Activated naive CD8-positive, alpha-beta T cell treated with anti-CD3 and anti-CD28 coated beads, Interleukin-2, amount 50 U/mL, for 16 hours (primary cell): Measurements from ENCODE around the gene ANO2.

Experiments used
- DNase-seq: peaks from one replicate; pipeline ENCODE4 v3.0.0-alpha.2; 2020; ENCODE audit warnings: low read depth, low spot score

The ANO2 gene

GRCh38 chr12:5623411-5623810, 321.6 kb downstream of the ANO2 start:
- no peak for DNase-seq

- no peak for DNase-seq
Measured at GRCh38 chr12:5622280-5622679, 322.8 kb downstream of the ANO2 start.

GRCh38 chr12:5621329-5621728, 323.7 kb downstream of the ANO2 start:
- DNase-seq, result no peak

- no peak for DNase-seq
Measured at GRCh38 chr12:5620896-5621295, 324.2 kb downstream of the ANO2 start.

- no peak for DNase-seq
Measured at GRCh38 chr12:5619628-5620027, 325.4 kb downstream of the ANO2 start.

GRCh38 chr12:5616854-5617253, 328.2 kb downstream of the ANO2 start:
- no peak for DNase-seq

GRCh38 chr12:5615760-5616159, 329.3 kb downstream of the ANO2 start:
- DNase-seq, result no peak

- DNase-seq, result no peak
Measured at GRCh38 chr12:5614256-5614655, 330.8 kb downstream of the ANO2 start.

GRCh38 chr12:5612556-5613410, 332.3 kb downstream of the ANO2 start:
- DNase-seq, result no peak

GRCh38 chr12:5611162-5611561, 333.9 kb downstream of the ANO2 start:
- DNase-seq, result no peak

- DNase-seq, result no peak
Measured at GRCh38 chr12:5599378-5599777, 345.7 kb downstream of the ANO2 start.

GRCh38 chr12:5593998-5594397, 351.1 kb downstream of the ANO2 start:
- no peak for DNase-seq

- no peak for DNase-seq
Measured at GRCh38 chr12:5593086-5593485, 352.0 kb downstream of the ANO2 start.

GRCh38 chr12:5592310-5592709, 352.7 kb downstream of the ANO2 start:
- no peak for DNase-seq

GRCh38 chr12:5590316-5590715, 354.7 kb downstream of the ANO2 start:
- DNase-seq, result no peak

GRCh38 chr12:5589054-5589453, 356.0 kb downstream of the ANO2 start:
- no peak for DNase-seq

- DNase-seq, result no peak
Measured at GRCh38 chr12:5588591-5588990, 356.5 kb downstream of the ANO2 start.

- no peak for DNase-seq
Measured at GRCh38 chr12:5588176-5588575, 356.9 kb downstream of the ANO2 start.

GRCh38 chr12:5587711-5588121, 357.3 kb downstream of the ANO2 start:
- DNase-seq, result no peak

GRCh38 chr12:5586201-5586600, 358.9 kb downstream of the ANO2 start:
- no peak for DNase-seq

- no peak for DNase-seq
Measured at GRCh38 chr12:5585178-5585577, 359.9 kb downstream of the ANO2 start.

GRCh38 chr12:5584412-5585175, 360.5 kb downstream of the ANO2 start:
- DNase-seq, result no peak

- no peak for DNase-seq
Measured at GRCh38 chr12:5582541-5582940, 362.5 kb downstream of the ANO2 start.
